Skeletal muscle satellite cell (primary cell): ENCODE measurements around the gene MOXD1.

ENCODE experiments used
- H3K27me3 ChIP-seq: 2 replicates; pipeline ENCODE4 v1.7.0; 2013; ENCODE audit warnings: low read length; ENCODE audit not compliant: control insufficient read depth, insufficient read depth
- H3K36me3 ChIP-seq: 2 replicates; pipeline ENCODE4 v1.7.0; 2013; ENCODE audit warnings: mild to moderate bottlenecking, control low read depth, low read length; ENCODE audit not compliant: insufficient read depth
- H3K4me1 ChIP-seq: 2 replicates; pipeline ENCODE4 v1.7.0; 2013; ENCODE audit warnings: low read length; ENCODE audit not compliant: control insufficient read depth, insufficient read depth
- H3K4me2 ChIP-seq: 2 replicates; pipeline ENCODE4 v1.7.0; 2013; ENCODE audit warnings: mild to moderate bottlenecking, low read length
- H3K4me3 ChIP-seq: 2 replicates; pipeline ENCODE4 v1.7.0; 2013; ENCODE audit warnings: low read length
- H3K9ac ChIP-seq: 2 replicates; pipeline ENCODE4 v1.7.0; 2013; ENCODE audit warnings: mild to moderate bottlenecking, low read depth, low read length, moderate library complexity
- H3K9me3 ChIP-seq: replicated peaks from 2 replicates; pipeline ENCODE4 v1.7.0; 2013; ENCODE audit warnings: mild to moderate bottlenecking, control low read depth, low read length

The MOXD1 gene

GRCh38 chr6:132413499-132413802 is 12.2 kb upstream of the MOXD1 start:
- no peak overlapping the region for H3K9ac ChIP-seq
- peaks cover 4% of the 10 kb centered on the region for H3K4me1 ChIP-seq
- no peak overlapping the region for H3K4me3 ChIP-seq
- no peak overlapping the region for H3K4me2 ChIP-seq
- H3K27me3 ChIP-seq: no peaks in the 10 kb centered on the region
- H3K36me3 ChIP-seq: no peaks in the 10 kb centered on the region
- peaks cover 4% of the 10 kb centered on the region for H3K9me3 ChIP-seq

GRCh38 chr6:132412656-132413498 is 11.6 kb upstream of the MOXD1 start:
- H3K36me3 ChIP-seq: no peaks in the 10 kb centered on the region
- peaks cover 4% of the 10 kb centered on the region for H3K4me1 ChIP-seq
- peaks cover 4% of the 10 kb centered on the region for H3K9me3 ChIP-seq
- H3K9ac ChIP-seq: no peak overlapping the region
- H3K4me2 ChIP-seq: no peak overlapping the region
- no peaks in the 10 kb centered on the region for H3K27me3 ChIP-seq
- H3K4me3 ChIP-seq: no peak overlapping the region

- H3K9me3 ChIP-seq: no peaks in the 10 kb centered on the region
Measured at GRCh38 chr6:132411296-132411695, 10.0 kb upstream of the MOXD1 start.

GRCh38 chr6:132410830-132411229 is 9.6 kb upstream of the MOXD1 start:
- H3K4me1 ChIP-seq: peaks cover 4% of the 10 kb centered on the region
- no peak overlapping the region for H3K4me3 ChIP-seq
- no peaks in the 10 kb centered on the region for H3K36me3 ChIP-seq
- no peak overlapping the region for H3K9ac ChIP-seq
- H3K4me2 ChIP-seq: no peak overlapping the region
- H3K9me3 ChIP-seq: no peaks in the 10 kb centered on the region
- no peaks in the 10 kb centered on the region for H3K27me3 ChIP-seq

More at GRCh38 chr6:132411296-132411695, 10.0 kb upstream of the MOXD1 start:
- no peak overlapping the region for H3K4me2 ChIP-seq
- no peak overlapping the region for H3K9ac ChIP-seq
- no peaks in the 10 kb centered on the region for H3K27me3 ChIP-seq
- H3K4me3 ChIP-seq: no peak overlapping the region
- H3K4me1 ChIP-seq: peaks cover 4% of the 10 kb centered on the region
- H3K36me3 ChIP-seq: no peaks in the 10 kb centered on the region

GRCh38 chr6:132405143-132405915 is 4.1 kb upstream of the MOXD1 start:
- no peaks in the 10 kb centered on the region for H3K36me3 ChIP-seq
- H3K4me2 ChIP-seq: no peak overlapping the region
- no peak overlapping the region for H3K9ac ChIP-seq
- peaks cover 27% of the 10 kb centered on the region for H3K4me1 ChIP-seq
- peaks cover 9% of the 10 kb centered on the region for H3K27me3 ChIP-seq
- H3K9me3 ChIP-seq: no peaks in the 10 kb centered on the region
- no peak overlapping the region for H3K4me3 ChIP-seq

GRCh38 chr6:132404736-132405135 is 3.5 kb upstream of the MOXD1 start:
- Histone ChIP-seq H3K9ac (no peak overlapping the region), H3K4me3 (no peak overlapping the region), H3K9me3 (no peaks in the 10 kb centered on the region), H3K27me3 (peaks cover 9% of the 10 kb centered on the region), H3K4me1 (peaks cover 32% of the 10 kb centered on the region), H3K4me2 (no peak overlapping the region), H3K36me3 (no peaks in the 10 kb centered on the region)

- Histone ChIP-seq H3K36me3 (no peaks in the 10 kb centered on the region), H3K4me3 (no peak overlapping the region), H3K27me3 (peaks cover 9% of the 10 kb centered on the region), H3K4me2 (no peak overlapping the region), H3K9ac (no peak overlapping the region), H3K4me1 (peaks cover 35% of the 10 kb centered on the region), H3K9me3 (no peaks in the 10 kb centered on the region)
Measured at GRCh38 chr6:132404330-132404729, 3.1 kb upstream of the MOXD1 start.

GRCh38 chr6:132401618-132402285 is 477 bp upstream of the MOXD1 start:
- Histone ChIP-seq H3K36me3 (no peaks in the 10 kb centered on the region), H3K4me1 (peaks cover 37% of the 10 kb centered on the region), H3K4me3 (peak overlapping the region; percentile 90), H3K4me2 (peak overlapping the region; percentile 96), H3K27me3 (peaks cover 9% of the 10 kb centered on the region), H3K9me3 (no peaks in the 10 kb centered on the region), H3K9ac (peak overlapping the region; percentile 82)

GRCh38 chr6:132400555-132400882 is 756 bp downstream of the MOXD1 start:
- peaks cover 36% of the 10 kb centered on the region for H3K4me1 ChIP-seq
- H3K9me3 ChIP-seq: no peaks in the 10 kb centered on the region
- no peaks in the 10 kb centered on the region for H3K36me3 ChIP-seq
- H3K4me3 ChIP-seq: peak overlapping the region; percentile 90
- H3K4me2 ChIP-seq: peak overlapping the region; percentile 96
- peaks cover 9% of the 10 kb centered on the region for H3K27me3 ChIP-seq
- peak overlapping the region; percentile 82 for H3K9ac ChIP-seq

- Histone ChIP-seq H3K27me3 (peaks cover 9% of the 10 kb centered on the region), H3K4me1 (peaks cover 26% of the 10 kb centered on the region), H3K9ac (no peak overlapping the region), H3K36me3 (no peaks in the 10 kb centered on the region), H3K9me3 (no peaks in the 10 kb centered on the region), H3K4me3 (peak overlapping the region; percentile 90), H3K4me2 (peak overlapping the region; percentile 96)
Measured at GRCh38 chr6:132399376-132400074, 1.8 kb downstream of the MOXD1 start.

- H3K9ac ChIP-seq: no peak overlapping the region
- no peaks in the 10 kb centered on the region for H3K9me3 ChIP-seq
- no peak overlapping the region for H3K4me2 ChIP-seq
- peaks cover 23% of the 10 kb centered on the region for H3K4me1 ChIP-seq
- H3K36me3 ChIP-seq: no peaks in the 10 kb centered on the region
- no peak overlapping the region for H3K4me3 ChIP-seq
- no peaks in the 10 kb centered on the region for H3K27me3 ChIP-seq
Measured at GRCh38 chr6:132395015-132395597, 6.2 kb downstream of the MOXD1 start.
